HL-60 (cell line): Measurements from ENCODE around the gene SCIMP.

ENCODE experiments used
- DNase-seq, 2 experiments: peaks; one replicate each; pipeline ENCODE4 v3.0.0-alpha.2; 2010 to 2020; ENCODE audit warnings: low read depth in 1 of 2, low spot score in 1 of 2
- H3K27ac ChIP-seq: fragments of 250-450 bp; sonication (Bioruptor Pico); replicated peaks from 2 replicates; pipeline ENCODE4 v1.5.1; 2020; ENCODE audit warnings: mild to moderate bottlenecking, moderate library complexity
- H3K27me3 ChIP-seq: fragments of 250-450 bp; sonication (Bioruptor Pico); 2 replicates; pipeline ENCODE4 v1.5.1; 2021; ENCODE audit warnings: mild to moderate bottlenecking, moderate library complexity; ENCODE audit not compliant: insufficient read depth, poor library complexity, severe bottlenecking
- H3K4me3 ChIP-seq: replicated peaks from 2 replicates; pipeline ENCODE4 v1.5.1; 2011; ENCODE audit warnings: mild to moderate bottlenecking, control low read depth, low read length; ENCODE audit not compliant: insufficient read depth
- CTCF ChIP-seq: IDR thresholded peaks from one replicate; pipeline ENCODE4 v1.5.1; 2011; ENCODE audit warnings: low read length, control low read depth, inconsistent platforms; ENCODE audit not compliant: insufficient read depth
- GABPA ChIP-seq: IDR thresholded peaks from 2 replicates; pipeline ENCODE4 v1.6.1; 2012; ENCODE audit warnings: low read depth
- POLR2AphosphoS5 ChIP-seq: IDR thresholded peaks from 2 replicates; pipeline ENCODE4 v1.6.1; 2012; ENCODE audit warnings: low read depth
- REST ChIP-seq: IDR thresholded peaks from 2 replicates; pipeline ENCODE4 v1.6.1; 2012; ENCODE audit warnings: low read depth; ENCODE audit not compliant: insufficient replicate concordance
- SPI1 ChIP-seq: IDR thresholded peaks from 2 replicates; pipeline ENCODE4 v1.6.1; 2012; ENCODE audit warnings: low read depth, mild to moderate bottlenecking, borderline replicate concordance

SCIMP gene

GRCh38 chr17:5209396-5209795 lies 25.3 kb downstream of the SCIMP start:
- Histone ChIP-seq H3K27me3 (no peaks in the 10 kb centered on the region), H3K27ac (no peak overlapping the region), H3K4me3 (no peak overlapping the region)
- DNase-seq: no peak
- no peak for TF ChIP-seq CTCF
- no peak for TF ChIP-seq POLR2AphosphoS5
- TF ChIP-seq SPI1: no peak
- no peak for TF ChIP-seq GABPA
- TF ChIP-seq REST: no peak

DNA sequence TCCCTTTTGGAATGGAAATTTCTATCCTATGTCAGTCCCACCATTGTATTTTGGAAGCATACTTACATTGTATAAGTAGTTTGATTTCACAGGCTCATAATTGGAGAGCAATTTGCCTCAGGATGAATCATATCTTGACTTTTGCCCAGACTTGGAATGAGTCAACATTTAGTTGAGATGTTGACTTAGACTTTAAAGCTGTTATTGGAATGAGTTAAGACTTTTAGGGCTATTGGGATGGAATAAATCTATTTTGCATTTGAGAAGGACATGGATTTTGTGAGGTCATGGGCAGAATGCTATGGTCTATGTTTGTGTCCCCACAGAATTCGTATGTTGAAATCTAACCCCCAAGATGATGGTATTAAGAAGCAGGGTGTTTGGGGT lies 30.8 kb downstream of the SCIMP start:
- no peak overlapping the region for H3K4me3 ChIP-seq
- DNase-seq: no peak
- H3K27ac ChIP-seq: no peak overlapping the region
- no peak for TF ChIP-seq GABPA
- no peak for TF ChIP-seq CTCF
- no peak for TF ChIP-seq POLR2AphosphoS5
- TF ChIP-seq REST: no peak
- TF ChIP-seq SPI1: no peak
- H3K27me3 ChIP-seq: no peaks in the 10 kb centered on the region

DNA sequence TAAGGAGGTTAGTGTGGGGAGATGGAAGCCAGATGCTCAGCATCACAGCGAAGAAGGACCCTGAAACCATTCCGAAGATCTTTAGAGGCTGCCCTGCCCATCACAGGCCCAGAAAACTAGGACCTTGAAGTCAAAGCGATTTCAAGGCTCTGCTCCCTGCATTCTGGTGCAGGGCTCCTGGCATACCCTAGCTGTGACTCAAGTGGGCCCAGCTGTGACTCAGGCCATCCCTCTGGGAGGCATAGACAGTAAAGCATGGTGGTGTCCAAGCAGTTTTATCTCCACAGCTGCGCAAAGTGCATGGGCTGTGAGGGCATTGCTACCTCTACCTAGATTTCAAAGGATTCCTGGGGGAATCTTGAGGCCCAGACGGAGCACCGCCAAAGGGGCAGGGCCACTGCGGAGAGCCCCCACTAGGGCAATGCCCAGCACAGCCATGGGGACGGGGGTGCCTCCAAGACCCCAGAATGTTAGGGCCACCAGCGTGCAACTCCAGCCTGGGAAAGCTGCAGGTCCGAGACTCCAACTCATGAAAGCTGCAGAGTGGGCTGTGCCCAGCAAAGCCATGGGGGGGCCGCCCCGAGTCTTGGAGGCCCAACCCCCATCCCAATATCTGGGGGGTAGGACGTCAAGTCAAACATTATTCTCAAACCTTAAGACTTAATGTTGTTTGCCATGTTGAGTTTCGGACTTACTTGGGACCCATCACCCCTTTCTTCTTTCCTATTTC lies 31.3 kb downstream of the SCIMP start:
- no peak for TF ChIP-seq SPI1
- no peak for TF ChIP-seq CTCF
- no peak for TF ChIP-seq REST
- TF ChIP-seq GABPA: no peak
- no peak for TF ChIP-seq POLR2AphosphoS5
- Histone ChIP-seq H3K27me3 (no peaks in the 10 kb centered on the region), H3K27ac (no peak overlapping the region), H3K4me3 (no peak overlapping the region)
- no peak for DNase-seq
